ENCODE measurements around the gene ZNF430. TPM values are rescaled to one million over a fixed set of nuclear protein-coding genes. Genes with fewer than 3 reads are reported as not detected.

ZNF430 gene
- total RNA-seq, 4 donors from 2014 or later, result 22.8 to 67.1 (median 44.1) TPM

GRCh38 chr19:21028969-21029268, 8.5 kb downstream of the ZNF430 start:
- TF ChIP-seq POLR2A (IDR thresholded peaks at IDR 0.05), result no peak
- TF ChIP-seq, protein P1, sequence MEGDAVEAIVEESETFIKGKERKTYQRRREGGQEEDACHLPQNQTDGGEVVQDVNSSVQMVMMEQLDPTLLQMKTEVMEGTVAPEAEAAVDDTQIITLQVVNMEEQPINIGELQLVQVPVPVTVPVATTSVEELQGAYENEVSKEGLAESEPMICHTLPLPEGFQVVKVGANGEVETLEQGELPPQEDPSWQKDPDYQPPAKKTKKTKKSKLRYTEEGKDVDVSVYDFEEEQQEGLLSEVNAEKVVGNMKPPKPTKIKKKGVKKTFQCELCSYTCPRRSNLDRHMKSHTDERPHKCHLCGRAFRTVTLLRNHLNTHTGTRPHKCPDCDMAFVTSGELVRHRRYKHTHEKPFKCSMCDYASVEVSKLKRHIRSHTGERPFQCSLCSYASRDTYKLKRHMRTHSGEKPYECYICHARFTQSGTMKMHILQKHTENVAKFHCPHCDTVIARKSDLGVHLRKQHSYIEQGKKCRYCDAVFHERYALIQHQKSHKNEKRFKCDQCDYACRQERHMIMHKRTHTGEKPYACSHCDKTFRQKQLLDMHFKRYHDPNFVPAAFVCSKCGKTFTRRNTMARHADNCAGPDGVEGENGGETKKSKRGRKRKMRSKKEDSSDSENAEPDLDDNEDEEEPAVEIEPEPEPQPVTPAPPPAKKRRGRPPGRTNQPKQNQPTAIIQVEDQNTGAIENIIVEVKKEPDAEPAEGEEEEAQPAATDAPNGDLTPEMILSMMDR (IDR thresholded peaks at IDR 0.05), result no peak
- H3K4me3 ChIP-seq (replicated peaks in 1 of 3), result no peak overlapping the region
- no peak for DNase-seq
- H3K9me3 ChIP-seq, result no peaks in the 10 kb centered on the region
- H3K36me3 ChIP-seq, result peaks cover 0 to 4% of the 10 kb centered on the region in 2 donors
- H3K27me3 ChIP-seq, result no peaks in the 10 kb centered on the region
- H3K4me1 ChIP-seq, result peaks cover 2 to 8% of the 10 kb centered on the region in 2 donors
- no peak overlapping the region for H3K27ac ChIP-seq
- intact Hi-C loops (cut with DNase I), result no loop called here

DNA sequence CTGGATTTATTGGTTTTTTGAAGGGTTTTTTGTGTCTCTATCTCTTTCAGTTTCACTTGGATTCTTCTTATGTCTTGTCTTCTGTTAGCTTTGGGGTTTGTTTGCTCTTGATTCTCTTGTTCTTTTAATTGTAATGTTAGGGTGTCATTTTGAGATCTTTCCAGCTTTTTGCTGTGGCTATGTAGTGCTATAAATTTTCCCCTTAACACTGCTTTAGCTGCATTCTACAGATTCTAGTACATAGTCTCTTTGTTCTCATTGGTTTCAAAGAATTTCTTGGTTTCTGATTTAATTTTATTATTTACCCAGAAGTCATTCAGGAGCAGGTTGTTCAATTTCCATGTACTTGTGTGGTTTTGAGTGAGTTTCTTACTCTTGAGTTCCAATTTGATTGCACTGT, 24.6 kb downstream of the ZNF430 start:
- Histone ChIP-seq H3K4me1 (peaks cover 0 to 3% of the 10 kb centered on the region in 2 donors), H3K27me3 (no peaks in the 10 kb centered on the region), H3K27ac (no peak overlapping the region), H3K36me3 (no peaks in the 10 kb centered on the region), H3K4me3 (replicated peaks in 1 of 3) (no peak overlapping the region), H3K9me3 (no peaks in the 10 kb centered on the region)
- TF ChIP-seq, protein P1 (IDR thresholded peaks at IDR 0.05), result no peak
- intact Hi-C loops (cut with DNase I), result no loop called here
- no peak for DNase-seq

GRCh38 chr19:21046489-21046888, 26.0 kb downstream of the ZNF430 start:
- H3K4me1 ChIP-seq, result peaks cover 0 to 3% of the 10 kb centered on the region in 2 donors
- H3K27me3 ChIP-seq, result no peaks in the 10 kb centered on the region
- H3K4me3 ChIP-seq (replicated peaks in 1 of 3), result no peak overlapping the region
- DNase-seq, result no peak
- H3K27ac ChIP-seq, result no peak overlapping the region
- 97 to 98% methylated on average over 3 of the region's 3 CpGs for WGBS, 2 donors
- no peaks in the 10 kb centered on the region for H3K9me3 ChIP-seq
- intact Hi-C loops (cut with DNase I), result no loop called here
- no peaks in the 10 kb centered on the region for H3K36me3 ChIP-seq
- no peak for TF ChIP-seq POLR2A (IDR thresholded peaks at IDR 0.05)
- TF ChIP-seq, protein P1 (IDR thresholded peaks at IDR 0.05), result no peak

DNA sequence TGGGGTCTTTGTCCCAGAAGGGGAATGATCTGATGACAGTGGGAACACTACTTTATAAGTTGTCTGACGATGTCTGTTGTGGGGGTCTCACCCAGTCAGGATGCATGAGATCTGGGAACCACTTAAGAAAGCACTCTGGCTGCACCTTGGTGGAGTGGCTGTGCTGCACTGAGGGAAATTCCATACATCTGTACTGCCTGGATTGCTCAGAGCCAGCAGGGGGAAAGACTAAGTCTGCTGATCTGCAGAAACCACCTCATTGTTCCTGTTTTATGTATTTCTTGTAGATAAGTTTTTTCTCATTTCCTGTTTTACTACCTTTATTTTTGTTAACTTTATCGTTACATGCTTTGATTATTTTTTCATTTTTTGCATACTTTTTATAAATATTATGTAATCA, 27.3 kb downstream of the ZNF430 start:
- Histone ChIP-seq H3K27me3 (no peaks in the 10 kb centered on the region), H3K4me1 (peaks cover 0 to 3% of the 10 kb centered on the region in 2 donors), H3K27ac (no peak overlapping the region), H3K9me3 (no peaks in the 10 kb centered on the region), H3K4me3 (replicated peaks in 1 of 3) (no peak overlapping the region), H3K36me3 (no peaks in the 10 kb centered on the region)
- intact Hi-C loops (cut with DNase I), result no loop called here
- TF ChIP-seq, protein P1 (IDR thresholded peaks at IDR 0.05), result no peak
- TF ChIP-seq POLR2A (IDR thresholded peaks at IDR 0.05), result no peak
- 94 to 98% methylated on average over 2 of the region's 2 CpGs for WGBS, 2 donors
- DNase-seq, result no peak

DNA sequence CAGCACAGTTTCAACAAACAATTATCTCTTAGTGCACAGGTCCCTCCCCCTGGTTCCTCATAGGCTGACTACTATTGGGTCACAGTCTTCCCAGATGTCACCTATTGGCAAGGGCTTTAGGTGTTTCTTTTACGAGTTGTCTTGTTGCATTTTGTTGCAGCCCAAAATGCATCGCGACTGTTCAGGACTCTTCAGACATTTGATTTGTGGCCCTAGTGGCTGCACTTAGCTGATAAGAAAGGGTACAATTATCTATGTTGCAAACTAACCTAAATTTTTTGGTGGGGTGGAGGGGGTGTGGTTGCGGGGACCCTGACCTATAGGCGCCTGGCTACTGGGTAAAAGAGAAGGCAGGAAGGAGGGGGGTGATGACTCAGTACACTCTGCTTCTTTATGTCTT, 32.4 kb downstream of the ZNF430 start:
- H3K36me3 ChIP-seq, result peaks cover 19 to 23% of the 10 kb centered on the region in 2 donors
- TF ChIP-seq, protein P1 (IDR thresholded peaks at IDR 0.05), result no peak
- TF ChIP-seq POLR2A (IDR thresholded peaks at IDR 0.05), result no peak

More for the DNA sequence above, 32.4 kb downstream of the ZNF430 start:
- no peaks in the 10 kb centered on the region for H3K9me3 ChIP-seq
- H3K4me1 ChIP-seq, result no peaks in the 10 kb centered on the region
- WGBS, 2 donors, result 95 to 98% methylated on average over 5 of the region's 5 CpGs
- intact Hi-C loops (cut with DNase I), result no loop called here
- no peak for DNase-seq
- H3K4me3 ChIP-seq (replicated peaks in 1 of 3), result no peak overlapping the region
- no peak overlapping the region for H3K27ac ChIP-seq
- H3K27me3 ChIP-seq, result no peaks in the 10 kb centered on the region
